ENCODE measurements around the gene PCDH15.

DNA sequence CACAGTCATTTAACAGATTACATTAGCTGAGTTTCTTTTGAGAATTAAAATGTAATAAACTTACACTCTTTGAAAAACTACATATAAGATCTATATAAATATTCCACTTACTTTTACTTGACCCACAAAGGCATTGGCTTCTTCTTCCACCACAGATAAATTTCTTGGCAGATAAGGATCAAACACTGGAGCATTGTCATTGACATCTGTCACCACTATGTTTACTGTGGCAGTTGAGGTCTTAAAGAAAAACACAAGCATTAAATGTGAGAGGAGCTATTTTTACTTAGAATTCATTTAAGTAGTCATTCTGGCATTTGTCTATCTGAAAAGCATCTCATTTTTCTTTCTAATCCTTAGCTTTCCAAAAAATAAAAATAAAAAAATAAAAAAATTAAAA is 734.4 kb downstream of the PCDH15 start:
- TF ChIP-seq CTCF (IDR thresholded peaks at IDR 0.05; ENCODE audit: insufficient read depth, low read depth, low read length) (no peak), EZH2 (IDR thresholded peaks at IDR 0.05; ENCODE audit: insufficient read depth, low read length) (no peak)
